H1 (cell line): ENCODE results near the gene PLPPR3. TPM values are rescaled to one million over a fixed set of nuclear protein-coding genes. Genes with fewer than 3 reads are reported as not detected.

Experiments used
- CTCF ChIA-PET: fragments of 300-600 bp; sonication (Branson Sonifier 250); formaldehyde crosslinking; loops from one replicate; lab custom pipeline; 2021; ENCODE audit not compliant: partially characterized antibody; lab: Charles Lee
- POLR2A ChIA-PET: fragments of 300-600 bp; sonication (Branson Sonifier 250); formaldehyde crosslinking; loops from one replicate; lab custom pipeline; 2021; ENCODE audit warnings: inconsistent platforms; ENCODE audit not compliant: partially characterized antibody; lab: Charles Lee
- DNase-seq, 2 experiments: peaks; one replicate each; pipeline versions ENCODE4 v3.0.0 to v3.0.0-alpha.2; 2010 to 2022; ENCODE audit warnings: low spot score in 2 of 2, low read depth in 1 of 2, mixed read lengths in 1 of 2
- FAIRE-seq: peaks from 2 replicates; lab custom pipeline; 2011; peaks lifted over from hg19 to GRCh38; lab: Jason Lieb, UNC
- H2AFZ ChIP-seq: 2 replicates; pipeline ENCODE4 v1.8.1; 2012; ENCODE audit warnings: low read length, inconsistent platforms
- H2AK5ac ChIP-seq: 2 replicates; pipeline ENCODE4 v1.6.1; 2013; ENCODE audit warnings: low read depth, low read length
- H2BK120ac ChIP-seq: replicated peaks from 2 replicates; pipeline ENCODE3; 2013; ENCODE audit warnings: low read depth, low read length, inconsistent platforms
- H2BK12ac ChIP-seq: 2 replicates; pipeline ENCODE4 v1.6.1; 2013; ENCODE audit warnings: low read depth, low read length
- H2BK15ac ChIP-seq: 2 replicates; pipeline ENCODE4 v1.6.1; 2013; ENCODE audit warnings: low read length
- H2BK20ac ChIP-seq: 2 replicates; pipeline ENCODE4 v1.6.1; 2013; ENCODE audit warnings: low read length
- H2BK5ac ChIP-seq: 2 replicates; pipeline ENCODE4 v1.6.1; 2013; ENCODE audit warnings: low read depth, low read length
- H3K14ac ChIP-seq: 2 replicates; pipeline ENCODE4 v1.6.1; 2013; ENCODE audit warnings: inconsistent platforms; ENCODE audit not compliant: insufficient read length
- H3K18ac ChIP-seq: 2 replicates; pipeline ENCODE4 v1.6.1; 2013; ENCODE audit warnings: low read length; ENCODE audit errors: extremely low read depth
- H3K23ac ChIP-seq: 2 replicates; pipeline ENCODE4 v1.6.1; 2013; ENCODE audit warnings: inconsistent platforms; ENCODE audit not compliant: insufficient read length
- H3K23me2 ChIP-seq: 2 replicates; pipeline ENCODE4 v1.6.1; 2013; ENCODE audit warnings: low read depth, low read length
- H3K27ac ChIP-seq: 2 replicates; pipeline ENCODE4 v1.6.1; 2011; ENCODE audit warnings: low read depth, low read length, inconsistent platforms
- H3K27me3 ChIP-seq, 4 experiments: replicated peaks in 1 of 4; 1 replicate in 1 of 4; 2 replicates in 3 of 4; pipeline versions ENCODE4 v1.6.1 to v1.8.1; 2011 to 2013; ENCODE audit warnings: low read length in 3 of 4, mild to moderate bottlenecking in 3 of 4, inconsistent platforms in 2 of 4, mixed read lengths in 2 of 4, moderate library complexity in 1 of 4; ENCODE audit not compliant: control insufficient read depth in 3 of 4, insufficient read depth in 3 of 4; ENCODE audit errors: extremely low read depth in 1 of 4
- H3K36me3 ChIP-seq, 4 experiments: 2 replicates each; pipeline versions ENCODE4 v1.6.1 to v1.8.1; 2011 to 2013; ENCODE audit warnings: mild to moderate bottlenecking in 4 of 4, low read length in 3 of 4, moderate library complexity in 2 of 4, control low read depth in 1 of 4, inconsistent platforms in 1 of 4; ENCODE audit not compliant: insufficient read depth in 4 of 4, control insufficient read depth in 2 of 4
- H3K4ac ChIP-seq: replicated peaks from 2 replicates; pipeline ENCODE3; 2013; ENCODE audit warnings: low read length, low read depth, mixed read lengths, inconsistent platforms; ENCODE audit not compliant: insufficient read length
- H3K4me1 ChIP-seq, 4 experiments: replicated peaks in 1 of 4; 1 replicate in 1 of 4; 2 replicates in 3 of 4; pipeline versions ENCODE4 v1.6.1 to v1.8.1; 2011 to 2013; ENCODE audit warnings: low read length in 3 of 4, inconsistent platforms in 2 of 4, mixed read lengths in 1 of 4; ENCODE audit not compliant: insufficient read depth in 4 of 4, control insufficient read depth in 3 of 4
- H3K4me2 ChIP-seq, 2 experiments: 2 replicates each; pipeline versions ENCODE4 v1.6.1 to v1.8.1; 2011 to 2013; ENCODE audit warnings: low read depth in 2 of 2, low read length in 2 of 2, control low read depth in 1 of 2, inconsistent platforms in 1 of 2, mild to moderate bottlenecking in 1 of 2; ENCODE audit not compliant: insufficient read depth in 1 of 2
- H3K4me3 ChIP-seq, 4 experiments: fragments of 200-600, 300-600 bp in 1 of 4; sonication (generic), shearing (Covaris generic), sonication (Bioruptor Twin) in 1 of 4; 2 replicates each; pipeline versions ENCODE4 v1.5.1 to v1.8.1; 2011 to 2016; ENCODE audit warnings: low read length in 4 of 4, low read depth in 3 of 4, control low read depth in 2 of 4, inconsistent platforms in 2 of 4, mild to moderate bottlenecking in 2 of 4, mixed read lengths in 1 of 4, moderate library complexity in 1 of 4; ENCODE audit not compliant: insufficient read depth in 2 of 4; ENCODE audit errors: extremely low read depth in 1 of 4
- H3K56ac ChIP-seq: replicated peaks from 2 replicates; pipeline ENCODE3; 2013; ENCODE audit warnings: low read depth, mild to moderate bottlenecking, mixed read lengths, low read length, inconsistent platforms; ENCODE audit not compliant: insufficient read length
- H3K79me1 ChIP-seq: 2 replicates; pipeline ENCODE4 v1.6.1; 2013; ENCODE audit warnings: low read depth, low read length, control low read depth
- H3K79me2 ChIP-seq, 2 experiments: 2 replicates each; pipeline versions ENCODE4 v1.6.1 to v1.8.1; 2012 to 2013; ENCODE audit warnings: low read length in 2 of 2, mild to moderate bottlenecking in 2 of 2, inconsistent platforms in 1 of 2; ENCODE audit not compliant: insufficient read depth in 2 of 2, control insufficient read depth in 1 of 2
- H3K9ac ChIP-seq, 4 experiments: replicated peaks in 1 of 4; 1 replicate in 1 of 4; 2 replicates in 3 of 4; pipeline versions ENCODE4 v1.6.1 to v1.8.1; 2011 to 2013; ENCODE audit warnings: low read depth in 3 of 4, low read length in 3 of 4, control low read depth in 2 of 4, mild to moderate bottlenecking in 2 of 4, moderate library complexity in 2 of 4, inconsistent platforms in 1 of 4; ENCODE audit errors: extremely low read depth in 1 of 4
- H3K9me3 ChIP-seq, 2 experiments: 2 replicates each; pipeline versions ENCODE4 v1.6.1 to v1.8.1; 2012 to 2013; ENCODE audit warnings: mild to moderate bottlenecking in 2 of 2, moderate library complexity in 2 of 2, control low read depth in 1 of 2, inconsistent platforms in 1 of 2, low read depth in 1 of 2, low read length in 1 of 2, mixed read lengths in 1 of 2; ENCODE audit not compliant: insufficient read depth in 2 of 2
- H4K20me1 ChIP-seq, 2 experiments: replicated peaks in 1 of 2; 2 replicates each; pipeline versions ENCODE3 to v1.8.1; 2011 to 2013; ENCODE audit warnings: inconsistent platforms in 2 of 2, low read length in 2 of 2, mild to moderate bottlenecking in 1 of 2; ENCODE audit not compliant: insufficient read depth in 2 of 2, control insufficient read depth in 1 of 2
- H4K5ac ChIP-seq: 2 replicates; pipeline ENCODE4 v1.6.1; 2013; ENCODE audit warnings: low read length, low read depth, mixed read lengths, inconsistent platforms; ENCODE audit not compliant: insufficient read length
- H4K8ac ChIP-seq: 2 replicates; pipeline ENCODE4 v1.8.0; 2013; ENCODE audit warnings: mild to moderate bottlenecking, moderate library complexity, low read length, inconsistent platforms; ENCODE audit not compliant: insufficient read depth; ENCODE audit errors: extremely low read depth
- H4K91ac ChIP-seq: replicated peaks from 2 replicates; pipeline ENCODE3; 2013; ENCODE audit warnings: low read length, mixed read lengths, inconsistent platforms; ENCODE audit not compliant: insufficient read length
- BACH1 ChIP-seq: IDR thresholded peaks from 2 replicates; pipeline ENCODE4 v1.6.1; 2012; ENCODE audit warnings: low read length, improper control_type of control experiment
- KDM1A ChIP-seq: fragments of 200-600, 300-600 bp; sonication (generic); IDR thresholded peaks from 2 replicates; pipeline ENCODE4 v1.7.1; 2016; ENCODE audit warnings: mild to moderate bottlenecking, low read length, borderline replicate concordance
- RAD21 ChIP-seq, 2 experiments: IDR thresholded peaks in 1 of 2; conservative IDR thresholded peaks in 1 of 2; 2 replicates each; pipeline ENCODE4 v1.6.1; 2011; ENCODE audit warnings: low read depth in 2 of 2, low read length in 2 of 2, improper control_type of control experiment in 1 of 2, inconsistent platforms in 1 of 2, mild to moderate bottlenecking in 1 of 2, moderate library complexity in 1 of 2
- SUZ12 ChIP-seq: fragments of 200-600 bp; sonication (generic); IDR thresholded peaks from 2 replicates; pipeline ENCODE4 v1.6.1; 2012; ENCODE audit warnings: mild to moderate bottlenecking, inconsistent platforms, low read length, moderate library complexity, mixed read lengths
- WGBS, 2 experiments: shearing (Covaris generic) in 1 of 2; methylation state at CpG; one replicate each; pipeline versions ENCODE4 v1.1.6 to v1.1.7; 2013 to 2015; ENCODE audit warnings: low lambda C conversion rate in 2 of 2, mixed read lengths in 2 of 2, inconsistent platforms in 1 of 2, low coverage in 1 of 2, missing lambda C conversion rate in 1 of 2; ENCODE audit not compliant: insufficient replicate concordance in 2 of 2, insufficient coverage in 1 of 2, insufficient read length in 1 of 2; ENCODE audit errors: extremely low coverage in 1 of 2, missing lambda C conversion rate in 1 of 2; 5-methylcytosine and 5-hydroxymethylcytosine counted together
- polyA plus RNA-seq, 7 experiments: library from polyadenylated mRNA; depleted of rRNA in 3 of 7; stranded (reverse) in 5 of 7; unstranded in 2 of 7; fragments of >200 nt in 5 of 7; fragments of 200-250 nt in 2 of 7; gene quantifications; 1 replicate in 5 of 7; 2 replicates in 1 of 7; 4 replicates in 1 of 7; pipeline versions ENCODE4 v1.2.1 to v1.2.3, GENCODE V29; 2011 to 2013; ENCODE audit warnings: missing spikeins in 2 of 7, mixed read lengths in 2 of 7
- total RNA-seq: library from RNA; stranded (reverse); fragmentation: NEBNext Ultra II Directional; extraction: Animal tissue kit (Norgen Biotek cat#: 25700); gene quantifications from 2 replicates; pipeline ENCODE4 v1.2.1, GENCODE V29; 2021
- TF ChIP-seq, protein P1 (sequence below): IDR thresholded peaks from 2 replicates; pipeline ENCODE4 v1.6.1; 2012; ENCODE audit warnings: inconsistent platforms
- TF ChIP-seq, protein P2 (sequence below), 3 experiments: IDR thresholded peaks; 1 replicate in 2 of 3; 2 replicates in 1 of 3; pipeline versions ENCODE4 v1.5.1 to v1.6.1; 2011; ENCODE audit warnings: low read length in 3 of 3, mild to moderate bottlenecking in 3 of 3, inconsistent platforms in 2 of 3, low read depth in 1 of 3, moderate library complexity in 1 of 3; ENCODE audit not compliant: insufficient read depth in 1 of 3; ENCODE audit errors: control extremely low read depth in 1 of 3

PLPPR3 gene
- total and polyA plus RNA-seq, 2 of the 8 experiments (the other 6 are each of a cell fraction or from before 2014, with no cell fraction given) = 71.7 to 76.4 TPM

DNA sequence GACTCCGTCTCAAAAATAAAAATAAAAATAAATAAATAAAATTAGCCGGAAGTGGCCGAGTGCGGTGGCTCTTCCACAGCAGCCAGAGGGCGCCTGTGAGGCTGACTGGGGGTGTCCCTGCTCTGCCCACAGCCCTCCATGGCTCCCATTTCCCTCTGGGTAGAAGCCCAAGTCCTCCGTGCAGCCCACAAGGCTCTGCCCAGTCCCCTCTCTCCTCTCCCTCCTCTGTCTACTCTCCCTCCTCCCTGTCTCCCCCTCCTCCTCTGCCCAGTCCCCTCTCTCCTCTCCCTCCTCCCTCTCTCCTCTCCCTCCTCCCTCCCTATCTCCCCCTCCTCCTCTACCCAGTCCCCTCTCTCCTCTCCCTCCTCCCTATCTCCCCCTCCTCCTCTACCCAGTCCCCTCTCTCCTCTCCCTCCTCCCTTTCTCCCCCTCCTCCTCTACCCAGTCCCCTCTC lies 50.4 kb downstream of the PLPPR3 start:
- TF ChIP-seq BACH1 (no peak), SUZ12 (no peak), KDM1A (peak; percentile 76; the same call in 1 of the 2 replicates), RAD21 (IDR thresholded peaks at IDR 0.05 in 1 of 2, conservative IDR thresholded peaks at IDR 0.05 in 1 of 2; ENCODE audit: low read depth in 2 of 2, low read length in 2 of 2) (peak; percentile 29 to 35; a peak in 2 of 4 replicates)
- TF ChIP-seq, protein P1, sequence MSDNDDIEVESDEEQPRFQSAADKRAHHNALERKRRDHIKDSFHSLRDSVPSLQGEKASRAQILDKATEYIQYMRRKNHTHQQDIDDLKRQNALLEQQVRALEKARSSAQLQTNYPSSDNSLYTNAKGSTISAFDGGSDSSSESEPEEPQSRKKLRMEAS = no peak
- TF ChIP-seq, protein P2, sequence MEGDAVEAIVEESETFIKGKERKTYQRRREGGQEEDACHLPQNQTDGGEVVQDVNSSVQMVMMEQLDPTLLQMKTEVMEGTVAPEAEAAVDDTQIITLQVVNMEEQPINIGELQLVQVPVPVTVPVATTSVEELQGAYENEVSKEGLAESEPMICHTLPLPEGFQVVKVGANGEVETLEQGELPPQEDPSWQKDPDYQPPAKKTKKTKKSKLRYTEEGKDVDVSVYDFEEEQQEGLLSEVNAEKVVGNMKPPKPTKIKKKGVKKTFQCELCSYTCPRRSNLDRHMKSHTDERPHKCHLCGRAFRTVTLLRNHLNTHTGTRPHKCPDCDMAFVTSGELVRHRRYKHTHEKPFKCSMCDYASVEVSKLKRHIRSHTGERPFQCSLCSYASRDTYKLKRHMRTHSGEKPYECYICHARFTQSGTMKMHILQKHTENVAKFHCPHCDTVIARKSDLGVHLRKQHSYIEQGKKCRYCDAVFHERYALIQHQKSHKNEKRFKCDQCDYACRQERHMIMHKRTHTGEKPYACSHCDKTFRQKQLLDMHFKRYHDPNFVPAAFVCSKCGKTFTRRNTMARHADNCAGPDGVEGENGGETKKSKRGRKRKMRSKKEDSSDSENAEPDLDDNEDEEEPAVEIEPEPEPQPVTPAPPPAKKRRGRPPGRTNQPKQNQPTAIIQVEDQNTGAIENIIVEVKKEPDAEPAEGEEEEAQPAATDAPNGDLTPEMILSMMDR (IDR thresholded peaks at IDR 0.05; ENCODE audit: control extremely low read depth in 1 of 3, insufficient read depth in 1 of 3, low read depth in 1 of 3, low read length in 3 of 3) = peak; percentile 41 to 59 (median 43); a peak in 3 of 4 replicates
- TF ChIP-seq, all 59 proteins: peak for 3
- Histone ChIP-seq H2BK20ac (no peak overlapping the region), H2BK12ac (no peak overlapping the region), H3K14ac (no peak overlapping the region), H3K27me3 (no peaks in the 10 kb centered on the region), H3K9ac (no peak overlapping the region), H3K79me2 (no peaks in the 10 kb centered on the region), H3K4ac (no peak overlapping the region), H3K36me3 (no peaks in the 10 kb centered on the region), H3K4me3 (no peak overlapping the region), H3K4me2 (no peak overlapping the region), H2BK15ac (no peak overlapping the region), H2AFZ (no peak overlapping the region), H4K8ac (no peak overlapping the region), H4K5ac (no peak overlapping the region), H2BK5ac (no peak overlapping the region), H4K91ac (no peak overlapping the region), H3K79me1 (no peaks in the 10 kb centered on the region), H3K23ac (no peak overlapping the region), H3K4me1 (no peaks in the 10 kb centered on the region; a peak in 1 of 7 replicates), H3K27ac (no peak overlapping the region), H3K23me2 (no peaks in the 10 kb centered on the region; the same call in 1 of the 2 replicates), H3K18ac (no peak overlapping the region), H2AK5ac (no peak overlapping the region), H3K56ac (no peak overlapping the region), H4K20me1 (no peaks in the 10 kb centered on the region), H2BK120ac (no peak overlapping the region), H3K9me3 (no peaks in the 10 kb centered on the region)
- ChIA-PET CTCF (interaction anchor here (0.8 to 3.1 kb wide), 8 partner anchors 20 to 105 kb away, joined by 3 to 23 read pairs (median 5); no protein-coding TSS in a partner anchor), POLR2A (interaction anchor here (0.6 to 3.1 kb wide), 3 partner anchors 28 to 65 kb away, joined by 4 to 12 read pairs (median 8); no protein-coding TSS in a partner anchor)
- no peak for FAIRE-seq
- no peak for DNase-seq
- WGBS, 2 experiments = 76% methylated on average over 6 of the region's 6 CpGs; no CpG with 5 or more reads in 1 of the 2 experiments
